Panc1 (cell line): Measurements from ENCODE around the gene PPP3CB.

Experiments
- SIN3A ChIP-seq: IDR thresholded peaks from 2 replicates; pipeline ENCODE4 v1.6.1; 2012; ENCODE audit warnings: low read depth, mild to moderate bottlenecking, low read length, moderate library complexity, borderline replicate concordance; ENCODE audit not compliant: insufficient read depth
- TF ChIP-seq, protein P1 (sequence below): fragments of 450-650 bp; IDR thresholded peaks from 2 replicates; pipeline ENCODE4 v1.5.1; 2017; ENCODE audit warnings: mild to moderate bottlenecking
- TF ChIP-seq, protein P2 (sequence below), 2 experiments: IDR thresholded peaks; 2 replicates each; pipeline ENCODE4 v1.6.1; 2011 to 2012; ENCODE audit warnings: low read depth in 2 of 2, control low read depth in 1 of 2, low read length in 1 of 2, mild to moderate bottlenecking in 1 of 2, moderate library complexity in 1 of 2; ENCODE audit not compliant: insufficient read depth in 1 of 2

DNA sequence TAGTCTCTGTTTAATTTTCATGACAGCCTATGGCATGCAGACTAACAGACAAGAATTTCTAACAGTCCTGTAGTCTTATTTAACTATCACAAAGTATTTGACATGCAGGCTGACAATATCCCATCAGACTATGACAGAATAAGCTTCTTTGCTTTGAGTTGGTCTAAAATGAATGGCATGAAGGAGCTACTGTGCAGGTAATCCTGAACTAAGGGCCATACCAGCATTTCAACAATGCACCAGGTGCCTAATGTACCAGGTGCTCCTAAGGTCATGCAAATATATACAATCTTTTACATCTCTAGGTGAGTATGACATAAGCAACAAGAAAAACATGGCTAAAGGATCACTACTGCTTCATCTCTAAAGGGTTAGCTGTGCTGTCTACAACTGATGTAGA, 48.9 kb downstream of the PPP3CB start:
- TF ChIP-seq, protein P1, sequence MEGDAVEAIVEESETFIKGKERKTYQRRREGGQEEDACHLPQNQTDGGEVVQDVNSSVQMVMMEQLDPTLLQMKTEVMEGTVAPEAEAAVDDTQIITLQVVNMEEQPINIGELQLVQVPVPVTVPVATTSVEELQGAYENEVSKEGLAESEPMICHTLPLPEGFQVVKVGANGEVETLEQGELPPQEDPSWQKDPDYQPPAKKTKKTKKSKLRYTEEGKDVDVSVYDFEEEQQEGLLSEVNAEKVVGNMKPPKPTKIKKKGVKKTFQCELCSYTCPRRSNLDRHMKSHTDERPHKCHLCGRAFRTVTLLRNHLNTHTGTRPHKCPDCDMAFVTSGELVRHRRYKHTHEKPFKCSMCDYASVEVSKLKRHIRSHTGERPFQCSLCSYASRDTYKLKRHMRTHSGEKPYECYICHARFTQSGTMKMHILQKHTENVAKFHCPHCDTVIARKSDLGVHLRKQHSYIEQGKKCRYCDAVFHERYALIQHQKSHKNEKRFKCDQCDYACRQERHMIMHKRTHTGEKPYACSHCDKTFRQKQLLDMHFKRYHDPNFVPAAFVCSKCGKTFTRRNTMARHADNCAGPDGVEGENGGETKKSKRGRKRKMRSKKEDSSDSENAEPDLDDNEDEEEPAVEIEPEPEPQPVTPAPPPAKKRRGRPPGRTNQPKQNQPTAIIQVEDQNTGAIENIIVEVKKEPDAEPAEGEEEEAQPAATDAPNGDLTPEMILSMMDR = no peak
- no peak for TF ChIP-seq SIN3A
- TF ChIP-seq, protein P2, sequence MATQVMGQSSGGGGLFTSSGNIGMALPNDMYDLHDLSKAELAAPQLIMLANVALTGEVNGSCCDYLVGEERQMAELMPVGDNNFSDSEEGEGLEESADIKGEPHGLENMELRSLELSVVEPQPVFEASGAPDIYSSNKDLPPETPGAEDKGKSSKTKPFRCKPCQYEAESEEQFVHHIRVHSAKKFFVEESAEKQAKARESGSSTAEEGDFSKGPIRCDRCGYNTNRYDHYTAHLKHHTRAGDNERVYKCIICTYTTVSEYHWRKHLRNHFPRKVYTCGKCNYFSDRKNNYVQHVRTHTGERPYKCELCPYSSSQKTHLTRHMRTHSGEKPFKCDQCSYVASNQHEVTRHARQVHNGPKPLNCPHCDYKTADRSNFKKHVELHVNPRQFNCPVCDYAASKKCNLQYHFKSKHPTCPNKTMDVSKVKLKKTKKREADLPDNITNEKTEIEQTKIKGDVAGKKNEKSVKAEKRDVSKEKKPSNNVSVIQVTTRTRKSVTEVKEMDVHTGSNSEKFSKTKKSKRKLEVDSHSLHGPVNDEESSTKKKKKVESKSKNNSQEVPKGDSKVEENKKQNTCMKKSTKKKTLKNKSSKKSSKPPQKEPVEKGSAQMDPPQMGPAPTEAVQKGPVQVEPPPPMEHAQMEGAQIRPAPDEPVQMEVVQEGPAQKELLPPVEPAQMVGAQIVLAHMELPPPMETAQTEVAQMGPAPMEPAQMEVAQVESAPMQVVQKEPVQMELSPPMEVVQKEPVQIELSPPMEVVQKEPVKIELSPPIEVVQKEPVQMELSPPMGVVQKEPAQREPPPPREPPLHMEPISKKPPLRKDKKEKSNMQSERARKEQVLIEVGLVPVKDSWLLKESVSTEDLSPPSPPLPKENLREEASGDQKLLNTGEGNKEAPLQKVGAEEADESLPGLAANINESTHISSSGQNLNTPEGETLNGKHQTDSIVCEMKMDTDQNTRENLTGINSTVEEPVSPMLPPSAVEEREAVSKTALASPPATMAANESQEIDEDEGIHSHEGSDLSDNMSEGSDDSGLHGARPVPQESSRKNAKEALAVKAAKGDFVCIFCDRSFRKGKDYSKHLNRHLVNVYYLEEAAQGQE (IDR thresholded peaks at IDR 0.05; ENCODE audit: insufficient read depth in 1 of 2, low read depth in 2 of 2, low read length in 1 of 2) = no peak
